ENCODE measurements around the gene DPH6.
"Not testable (repeated sequence)": the region's sequence is repeated elsewhere in the genome, so short reads cannot be mapped to it uniquely, and the experiment has no call there.

The DPH6 gene

GRCh38 chr15:35431281-35431680 lies 114.7 kb downstream of the DPH6 start:
- no peak for DNase-seq

- DNase-seq, result no peak
Observed at GRCh38 chr15:35430301-35430700, 115.7 kb downstream of the DPH6 start.

- no peak for DNase-seq
Observed at GRCh38 chr15:35427496-35427895, 118.5 kb downstream of the DPH6 start.

- DNase-seq, result no peak
Observed at GRCh38 chr15:35427091-35427490, 118.9 kb downstream of the DPH6 start.

GRCh38 chr15:35410775-35411174 lies 135.2 kb downstream of the DPH6 start:
- DNase-seq, result no peak

- DNase-seq, result no peak
Observed at GRCh38 chr15:35399901-35400300, 146.1 kb downstream of the DPH6 start.

- DNase-seq, result no peak
Observed at GRCh38 chr15:35397027-35397426, 148.9 kb downstream of the DPH6 start.

- no peak for DNase-seq
Observed at GRCh38 chr15:35394416-35394815, 151.5 kb downstream of the DPH6 start.

- no peak for DNase-seq
Observed at GRCh38 chr15:35393398-35393797, 152.6 kb downstream of the DPH6 start.

- not testable (repeated sequence) for DNase-seq
Observed at GRCh38 chr15:35391408-35391984, 154.5 kb downstream of the DPH6 start.

GRCh38 chr15:35383506-35383905 lies 162.5 kb downstream of the DPH6 start:
- no peak for DNase-seq

- no peak for DNase-seq
Observed at GRCh38 chr15:35381328-35381727, 164.6 kb downstream of the DPH6 start.

- no peak for DNase-seq
Observed at GRCh38 chr15:35379972-35380371, 166.0 kb downstream of the DPH6 start.

- not testable (repeated sequence) for DNase-seq
Observed at GRCh38 chr15:35378454-35378853, 167.5 kb downstream of the DPH6 start.

- no peak for DNase-seq
Observed at GRCh38 chr15:35376707-35377106, 169.3 kb downstream of the DPH6 start.

GRCh38 chr15:35374661-35375060 lies 171.3 kb downstream of the DPH6 start:
- no peak for DNase-seq

- DNase-seq, result no peak
Observed at GRCh38 chr15:35362195-35362829, 183.7 kb downstream of the DPH6 start.

GRCh38 chr15:35358824-35359223 lies 187.1 kb downstream of the DPH6 start:
- no peak for DNase-seq

GRCh38 chr15:35351059-35351458 lies 194.9 kb downstream of the DPH6 start:
- DNase-seq, result no peak

- DNase-seq, result no peak
Observed at GRCh38 chr15:35349916-35350315, 196.0 kb downstream of the DPH6 start.

- DNase-seq, result no peak
Observed at GRCh38 chr15:35330916-35331315, 215.0 kb downstream of the DPH6 start.

GRCh38 chr15:35330048-35330695 lies 215.8 kb downstream of the DPH6 start:
- no peak for DNase-seq

- DNase-seq, result no peak
Observed at GRCh38 chr15:35329521-35329961, 216.4 kb downstream of the DPH6 start.

GRCh38 chr15:35328836-35329235 lies 217.1 kb downstream of the DPH6 start:
- not testable (repeated sequence) for DNase-seq
